Keratinocyte (primary cell): ENCODE measurements around the gene DOC2A.

Source experiments
- CTCF ChIP-seq, 3 experiments: IDR thresholded peaks in 1 of 3; conservative IDR thresholded peaks in 1 of 3; optimal IDR thresholded peaks in 1 of 3; 2 replicates in 2 of 3; 3 replicates in 1 of 3; pipeline versions ENCODE3 to v1.5.1; 2011; ENCODE audit warnings: low read length in 3 of 3, mild to moderate bottlenecking in 3 of 3, moderate library complexity in 2 of 3, control low read depth in 1 of 3, inconsistent platforms in 1 of 3; ENCODE audit not compliant: insufficient read depth in 2 of 3; ENCODE audit errors: extremely low read depth in 1 of 3
- EZH2 ChIP-seq: IDR thresholded peaks from one replicate; pipeline ENCODE4 v1.6.1; 2012; ENCODE audit warnings: inconsistent platforms, mild to moderate bottlenecking, low read length, moderate library complexity

GRCh38 chr16:29994600-29995323 is 16.1 kb downstream of the DOC2A start:
- TF ChIP-seq CTCF (optimal IDR thresholded peaks at IDR 0.05 in 1 of 3, IDR thresholded peaks at IDR 0.05 in 1 of 3, conservative IDR thresholded peaks at IDR 0.05 in 1 of 3; ENCODE audit: extremely low read depth in 1 of 3, insufficient read depth in 2 of 3, low read length in 3 of 3) (no peak), EZH2 (no peak)
